Stimulated activated CD4-positive, alpha-beta T cell treated with anti-CD3 and anti-CD28 coated beads, TNF-alpha, amount 100 ng/mL, for 48 hours (primary cell): ENCODE measurements around the gene PPM1E.
"Not testable (repeated sequence)": the region's sequence is repeated elsewhere in the genome, so short reads cannot be mapped to it uniquely, and the experiment has no call there.

Experiments
- DNase-seq, 3 donors: peaks; one replicate each; pipeline ENCODE4 v3.0.0-alpha.2; 2020; ENCODE audit warnings: low read depth in 3 of 3

Gene PPM1E

GRCh38 chr17:58779446-58779845 is 23.8 kb downstream of the PPM1E start:
- no peak for DNase-seq

GRCh38 chr17:58783380-58783779 is 27.7 kb downstream of the PPM1E start:
- no peak for DNase-seq

DNA sequence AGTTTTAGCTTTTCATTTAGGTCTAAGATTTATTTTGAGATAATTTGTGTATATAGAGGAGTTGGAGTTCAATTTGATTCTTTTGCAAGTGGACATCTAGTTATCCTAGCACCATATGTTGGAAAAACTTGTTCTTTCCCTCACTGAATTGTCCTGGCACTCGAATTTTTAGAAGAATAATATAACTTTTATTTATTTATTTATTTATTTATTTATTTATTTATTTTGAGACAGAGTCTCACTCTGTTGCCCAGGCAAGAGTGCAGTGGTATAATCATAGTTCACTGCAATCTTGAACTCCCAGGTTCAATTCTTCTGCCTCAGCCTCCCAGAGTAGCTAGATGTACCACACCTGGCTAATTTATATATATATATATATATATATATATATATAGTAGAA is 29.4 kb downstream of the PPM1E start:
- DNase-seq: no peak

DNA sequence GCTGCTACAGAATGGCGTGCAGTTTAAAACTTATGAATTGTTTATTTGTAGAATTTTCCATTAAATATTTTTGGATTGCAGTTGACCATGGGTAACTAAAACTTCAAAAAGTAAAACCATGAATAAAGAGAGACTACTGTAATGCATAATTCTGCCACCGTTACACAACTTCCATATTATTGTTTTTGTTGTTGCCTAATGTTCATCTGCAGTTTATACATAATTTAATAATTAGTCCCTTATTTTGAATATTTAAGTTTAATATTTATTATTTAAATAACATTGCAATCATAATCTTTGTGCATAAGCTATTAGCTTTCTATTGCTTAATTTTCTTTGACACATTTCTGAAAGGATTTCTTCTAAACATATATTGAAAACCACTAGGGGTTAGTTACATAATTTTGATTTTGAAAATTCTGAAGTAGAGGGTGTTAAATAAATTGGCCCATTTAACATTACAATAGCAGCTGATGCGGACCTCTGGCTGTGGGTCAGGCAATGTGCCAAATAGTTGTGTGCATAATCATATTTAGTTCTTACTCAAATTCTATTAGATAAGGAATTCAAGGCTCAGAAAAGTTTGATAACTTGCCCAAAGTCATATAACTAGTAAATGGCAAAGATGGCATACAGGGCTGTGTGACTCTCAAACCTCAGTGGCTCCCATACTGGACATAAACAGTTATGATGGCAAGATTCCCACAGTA is 31.1 kb downstream of the PPM1E start:
- no peak for DNase-seq

DNA sequence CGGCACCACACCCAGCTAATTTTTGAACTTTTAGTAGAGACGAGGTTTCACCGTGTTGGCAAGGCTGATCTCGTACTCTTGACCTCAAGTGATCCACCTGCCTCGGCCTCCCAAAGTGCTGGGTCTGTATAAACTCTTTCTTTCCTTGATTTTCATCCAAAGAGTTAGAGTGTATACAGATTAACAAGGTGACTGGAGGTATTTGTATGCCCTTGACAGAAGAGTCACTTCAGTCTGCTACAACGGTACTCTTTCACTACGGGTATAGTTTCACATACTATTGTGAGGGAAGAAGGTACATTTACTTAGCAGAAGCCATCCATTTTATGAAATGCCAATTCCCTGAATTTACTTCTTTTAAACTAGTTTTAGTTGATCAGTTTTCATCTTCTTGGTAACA is 32.5 kb downstream of the PPM1E start:
- DNase-seq: no peak

DNA sequence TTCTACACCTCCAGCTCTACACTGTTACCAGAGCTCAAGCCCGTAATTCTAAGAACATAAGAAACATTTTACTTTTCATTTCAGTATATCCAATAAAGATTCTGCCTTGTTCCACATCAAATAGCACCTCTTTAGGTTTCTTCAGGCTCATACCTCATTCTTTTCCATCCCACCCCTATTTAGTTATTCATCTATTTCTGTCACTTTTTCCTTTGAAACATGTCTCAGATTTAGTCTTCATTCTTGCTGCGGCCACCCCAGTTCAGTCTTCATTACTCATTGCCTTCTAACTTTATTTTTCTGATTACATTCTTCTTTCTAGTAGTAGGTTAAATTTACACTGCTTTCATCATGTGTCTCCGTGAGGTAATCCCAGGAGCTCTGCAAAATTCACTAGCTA is 33.5 kb downstream of the PPM1E start:
- peak in 1 of 3 donors; percentile 1 for DNase-seq

- DNase-seq: no peak
These were observed 34.2 kb downstream of the PPM1E start for GRCh38 chr17:58789831-58790230.

GRCh38 chr17:58794508-58794907 is 38.9 kb downstream of the PPM1E start:
- DNase-seq: not testable (repeated sequence)

DNA sequence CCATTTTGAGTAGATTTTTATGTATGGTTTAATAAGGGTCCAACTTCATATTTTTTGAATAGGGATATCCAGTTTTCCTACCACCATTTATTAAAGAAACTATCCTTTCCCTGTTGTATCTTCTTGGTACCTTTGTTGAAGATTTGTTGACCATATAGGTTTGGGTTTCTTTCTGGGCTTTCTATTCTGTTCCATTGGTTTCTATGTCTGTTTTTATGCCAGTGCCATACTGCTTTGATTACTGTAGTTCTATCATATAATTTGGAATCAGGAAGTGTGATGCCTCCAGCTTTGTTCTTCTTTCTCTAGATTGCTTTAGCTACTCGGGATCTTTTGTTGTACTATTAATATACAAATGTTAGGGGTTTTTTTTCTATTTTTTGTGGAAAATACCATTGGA is 46.5 kb downstream of the PPM1E start:
- no peak for DNase-seq

GRCh38 chr17:58806046-58806445 is 50.4 kb downstream of the PPM1E start:
- no peak for DNase-seq

GRCh38 chr17:58808609-58809563 is 53.2 kb downstream of the PPM1E start:
- no peak for DNase-seq

GRCh38 chr17:58809564-58809936 is 53.9 kb downstream of the PPM1E start:
- no peak for DNase-seq

DNA sequence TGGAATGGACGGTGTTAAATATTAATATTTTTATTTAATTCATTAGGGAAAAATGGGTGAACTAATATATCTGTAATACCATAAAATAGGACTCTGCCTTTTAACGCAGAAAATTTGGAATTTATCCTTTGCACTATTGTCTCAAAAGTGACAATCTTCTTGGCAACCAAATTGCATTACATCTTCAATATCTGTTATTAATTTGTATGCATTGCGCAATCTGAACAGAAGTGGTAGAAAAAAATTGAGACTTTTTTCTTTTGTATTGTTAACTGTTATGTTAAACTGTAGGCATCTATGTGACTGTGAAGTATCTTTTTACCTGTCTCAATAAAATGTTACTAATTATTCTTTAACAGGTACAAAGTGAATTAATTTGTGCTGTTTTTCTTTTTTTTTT is 55.6 kb downstream of the PPM1E start:
- no peak for DNase-seq

- DNase-seq: no peak
These were observed 58.1 kb downstream of the PPM1E start for GRCh38 chr17:58813712-58814111.

- no peak for DNase-seq
These were observed 63.0 kb downstream of the PPM1E start for GRCh38 chr17:58818654-58819053.

- no peak for DNase-seq
These were observed 66.7 kb downstream of the PPM1E start for GRCh38 chr17:58822148-58823050.

DNA sequence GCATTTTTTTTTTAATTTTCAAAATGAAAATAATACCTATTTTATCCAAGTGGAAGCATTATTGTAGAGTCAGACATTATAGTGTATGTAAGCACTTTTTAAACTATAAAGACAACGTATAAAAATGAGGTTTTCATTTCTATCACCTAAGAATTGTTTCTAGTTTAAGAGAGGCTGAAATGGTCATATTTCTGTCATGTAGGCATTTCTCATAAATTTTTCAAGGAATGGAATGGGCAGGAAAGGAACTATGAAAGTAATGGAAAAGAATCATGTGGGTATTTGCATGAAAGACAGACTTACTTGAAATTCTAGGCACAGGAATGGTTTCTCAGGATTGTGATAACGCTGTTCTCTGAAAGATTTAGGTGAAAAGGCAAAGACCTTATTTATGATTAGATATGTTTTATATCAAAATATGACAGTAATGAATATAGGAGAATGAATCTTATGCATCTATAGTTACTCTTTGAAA is 67.4 kb downstream of the PPM1E start:
- no peak for DNase-seq

- no peak for DNase-seq
These were observed 73.6 kb downstream of the PPM1E start for GRCh38 chr17:58829172-58829637.

DNA sequence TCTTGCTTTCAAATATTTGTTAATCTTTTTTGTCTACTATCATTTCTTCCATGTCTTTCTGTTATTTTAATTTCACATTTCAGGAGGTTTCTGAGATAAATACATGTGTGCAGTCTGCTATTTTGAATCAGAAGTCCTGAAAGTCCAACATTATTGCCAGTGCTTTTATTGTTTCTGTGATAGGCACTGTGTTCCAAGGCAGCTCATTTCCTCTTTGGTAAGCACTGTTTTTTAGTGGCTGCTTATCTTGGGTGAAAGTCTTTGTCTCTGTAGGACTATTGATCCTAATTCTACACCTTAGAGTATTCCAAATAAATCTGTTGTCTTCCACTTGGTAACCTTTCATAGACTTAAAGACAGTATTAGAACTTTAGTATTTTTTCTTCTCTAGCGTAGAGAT is 76.1 kb downstream of the PPM1E start:
- DNase-seq: no peak

GRCh38 chr17:58832514-58832913 is 76.9 kb downstream of the PPM1E start:
- DNase-seq: no peak

DNA sequence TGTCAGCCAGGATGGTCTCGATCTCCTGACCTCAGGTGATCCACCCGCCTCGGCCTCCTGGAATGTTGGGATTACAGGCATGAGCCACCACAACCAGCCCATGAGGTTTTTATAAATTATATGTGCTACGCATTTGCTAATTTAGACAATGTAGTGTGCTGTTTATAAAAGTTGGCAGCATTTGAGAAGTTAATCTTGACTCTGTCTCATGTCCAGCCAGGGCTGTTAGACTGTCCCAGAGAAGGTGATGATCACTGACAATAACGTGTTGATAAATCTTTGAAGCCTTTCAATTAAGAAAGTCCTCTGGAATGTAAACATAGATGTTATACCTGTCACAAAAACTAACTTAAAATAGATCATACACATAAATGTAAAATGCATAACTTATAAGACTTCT is 82.0 kb downstream of the PPM1E start:
- no peak for DNase-seq
